GM12878 (cell line): ENCODE measurements around the gene ANO2. TPM values are rescaled to one million over a fixed set of nuclear protein-coding genes. Genes with fewer than 3 reads are reported as not detected.

Source experiments
- ATAC-seq: fragments of 200-7000 bp; cut with Tn5 transposase; 3 replicates; pipeline ENCODE4 v1.9.1; 2020; ENCODE audit warnings: mild to moderate bottlenecking, moderate library complexity
- BruUV-seq: library from RNA; stranded (reverse); fragments of 400-500 nt; replicated peaks from 2 replicates; lab custom pipeline; 2021; lab: Mats Ljungman, UMichigan
- CTCF ChIA-PET: fragments of 300-600 bp; sonication (Branson Sonifier 250); formaldehyde crosslinking; extraction: SDS; loops from one replicate; lab custom pipeline; 2021; ENCODE audit warnings: inconsistent platforms; lab: Yijun Ruan, JAX
- POLR2A ChIA-PET: fragments of 350-600 bp; formaldehyde crosslinking; extraction: SDS; loops from one replicate; lab custom pipeline; 2021; ENCODE audit warnings: inconsistent platforms; lab: Charles Lee
- RAD21 ChIA-PET: fragments of 300-600 bp; sonication (Branson Sonifier 250); formaldehyde crosslinking; loops from one replicate; lab custom pipeline; 2023; ENCODE audit warnings: antibody characterized with exemption; ENCODE audit not compliant: unreplicated experiment; lab: Charles Lee
- SMC1A ChIA-PET: fragments of 300-600 bp; sonication (Branson Sonifier 250); formaldehyde crosslinking; loops from one replicate; lab custom pipeline; 2023; ENCODE audit not compliant: unreplicated experiment, uncharacterized antibody; lab: Charles Lee
- DNase-seq: peaks from one replicate; pipeline ENCODE4 v3.0.0-alpha.2; 2011; ENCODE audit warnings: low read depth, low spot score
- FAIRE-seq: peaks from 3 replicates; lab custom pipeline; 2011; peaks lifted over from hg19 to GRCh38; lab: Jason Lieb, UNC
- H2AFZ ChIP-seq: 2 replicates; pipeline ENCODE4 v1.6.0; 2011; ENCODE audit warnings: low read depth, low read length, control low read depth; ENCODE audit not compliant: control insufficient read depth
- H3K27ac ChIP-seq: 2 replicates; pipeline ENCODE4 v1.5.1; 2011; ENCODE audit warnings: control low read depth; ENCODE audit not compliant: control insufficient read depth, insufficient read depth
- H3K27me3 ChIP-seq, 2 experiments: replicated peaks in 1 of 2; 2 replicates each; pipeline versions ENCODE4 v1.6.0 to v1.6.1; 2011; ENCODE audit warnings: low read length in 1 of 2; ENCODE audit not compliant: control insufficient read depth in 2 of 2, insufficient read depth in 2 of 2
- H3K36me3 ChIP-seq, 2 experiments: 2 replicates each; pipeline ENCODE4 v1.5.1; 2011; ENCODE audit warnings: low read length in 1 of 2; ENCODE audit not compliant: control insufficient read depth in 2 of 2, insufficient read depth in 2 of 2
- H3K4me1 ChIP-seq: 2 replicates; pipeline ENCODE4 v1.6.1; 2011; ENCODE audit warnings: mild to moderate bottlenecking, low read length, moderate library complexity, mixed read lengths; ENCODE audit not compliant: control insufficient read depth, insufficient read depth
- H3K4me2 ChIP-seq: 2 replicates; pipeline ENCODE4 v1.6.0; 2011; ENCODE audit warnings: control low read depth; ENCODE audit not compliant: control insufficient read depth, insufficient read depth
- H3K4me3 ChIP-seq: fragments of 200-600 bp; sonication (generic); 2 replicates; pipeline ENCODE4 v1.5.1; 2016
- H3K79me2 ChIP-seq: 2 replicates; pipeline ENCODE4 v1.6.0; 2011; ENCODE audit warnings: low read length; ENCODE audit not compliant: control insufficient read depth, insufficient read depth
- H3K9ac ChIP-seq: 2 replicates; pipeline ENCODE4 v1.8.0; 2011; ENCODE audit warnings: low read length, control low read depth, mixed read lengths; ENCODE audit not compliant: control insufficient read depth, insufficient read depth
- H3K9me3 ChIP-seq: replicated peaks from 3 replicates; pipeline ENCODE4 v1.5.1; 2011; ENCODE audit warnings: mild to moderate bottlenecking, low read length; ENCODE audit not compliant: control insufficient read depth, insufficient read depth
- H4K20me1 ChIP-seq: 2 replicates; pipeline ENCODE4 v1.6.0; 2011; ENCODE audit not compliant: control insufficient read depth, insufficient read depth
- CHD1 ChIP-seq: IDR thresholded peaks from 2 replicates; pipeline ENCODE4 v1.6.1; 2012; ENCODE audit warnings: low read depth, low read length, improper control_type of control experiment
- CREB1 ChIP-seq: IDR thresholded peaks from 2 replicates; pipeline ENCODE4 v1.6.1; 2012; ENCODE audit warnings: low read depth, mild to moderate bottlenecking, inconsistent platforms
- CREM ChIP-seq: IDR thresholded peaks from 2 replicates; pipeline ENCODE4 v1.6.1; 2014; ENCODE audit warnings: antibody characterized with exemption, low read depth
- ETV6 ChIP-seq, 2 experiments: fragments of 450-650 bp in 1 of 2; IDR thresholded peaks in 1 of 2; conservative IDR thresholded peaks in 1 of 2; 2 replicates each; pipeline ENCODE4 v1.6.1; 2014; ENCODE audit warnings: antibody characterized with exemption in 1 of 2, borderline replicate concordance in 1 of 2, low read depth in 1 of 2, mild to moderate bottlenecking in 1 of 2, moderate library complexity in 1 of 2
- GABPA ChIP-seq: IDR thresholded peaks from 2 replicates; pipeline ENCODE4 v1.6.1; 2014; ENCODE audit warnings: antibody characterized with exemption, low read depth, mild to moderate bottlenecking, inconsistent platforms
- GATAD2B ChIP-seq: fragments of 450-650 bp; conservative IDR thresholded peaks from 2 replicates; pipeline ENCODE4 v1.6.1; 2017; ENCODE audit warnings: low read depth, mild to moderate bottlenecking, moderate library complexity
- HSF1 ChIP-seq: fragments of 150-350 bp; IDR thresholded peaks from 2 replicates; pipeline ENCODE4 v1.6.1; 2014; ENCODE audit warnings: mild to moderate bottlenecking, low read depth, low read length
- IKZF2 ChIP-seq, 2 experiments: fragments of 450-650 bp; IDR thresholded peaks; 2 replicates each; pipeline ENCODE4 v1.6.1; 2017; ENCODE audit warnings: mild to moderate bottlenecking in 2 of 2, moderate library complexity in 2 of 2
- KLF5 ChIP-seq: fragments of 450-650 bp; IDR thresholded peaks from 2 replicates; pipeline ENCODE4 v1.6.1; 2014; ENCODE audit warnings: mild to moderate bottlenecking; ENCODE audit not compliant: partially characterized antibody
- NFIC ChIP-seq: IDR thresholded peaks from 2 replicates; pipeline ENCODE4 v1.6.1; 2012; ENCODE audit warnings: low read depth, mild to moderate bottlenecking, inconsistent platforms, low read length, moderate library complexity
- NR2C1 ChIP-seq: fragments of 450-650 bp; IDR thresholded peaks from 2 replicates; pipeline ENCODE4 v1.6.1; 2017; ENCODE audit warnings: antibody characterized with exemption, mild to moderate bottlenecking, moderate library complexity
- RELA ChIP-seq: fragments of 450-650 bp; IDR thresholded peaks from 2 replicates; pipeline ENCODE4 v1.8.0; 2014; ENCODE audit warnings: borderline replicate concordance; ENCODE audit not compliant: partially characterized antibody
- SMC3 ChIP-seq: IDR thresholded peaks from 2 replicates; pipeline ENCODE4 v1.6.1; 2011; ENCODE audit warnings: low read length, improper control_type of control experiment, borderline replicate concordance
- SPI1 ChIP-seq: IDR thresholded peaks from 2 replicates; pipeline ENCODE4 v1.6.1; 2011; ENCODE audit warnings: low read depth, mild to moderate bottlenecking, low read length, moderate library complexity, borderline replicate concordance; ENCODE audit not compliant: insufficient read depth
- ZBTB11 ChIP-seq: fragments of 450-650 bp; formaldehyde crosslinking; IDR thresholded peaks from 2 replicates; pipeline ENCODE4 v1.5.0; 2022; ENCODE audit warnings: mild to moderate bottlenecking, missing genetic modification characterization
- WGBS: methylation state at CpG from one replicate; pipeline ENCODE4 v1.1.6; 2016; ENCODE audit warnings: low lambda C conversion rate; ENCODE audit not compliant: insufficient replicate concordance, insufficient coverage; ENCODE audit errors: missing lambda C conversion rate; 5-methylcytosine and 5-hydroxymethylcytosine counted together
- in situ Hi-C: fragments of 300-500 bp; cut with MboI; formaldehyde crosslinking; loops from 9 replicates; pipeline ENCODE4 v1.14.3; 2018; ENCODE audit warnings: mixed read lengths
- intact Hi-C: fragments of 100-400 bp; cut with micrococcal nuclease; formaldehyde crosslinking; loops from one replicate; pipeline ENCODE4 v1.14.2; 2022; ENCODE audit not compliant: unreplicated experiment
- polyA plus RNA-seq, 11 experiments: library from polyadenylated mRNA; depleted of rRNA in 4 of 11; unstranded in 6 of 11; stranded (reverse) in 5 of 11; fragments of >200 nt; fragmentation: Nextera tagmentation in 4 of 11; fragmentation: Illumina TruSeq in 1 of 11; extraction: Ambion mirVana in 4 of 11; extraction: Trizol in 1 of 11; gene quantifications; 1 replicate in 1 of 11; 2 replicates in 10 of 11; pipeline versions ENCODE4 v1.2.1 to v1.2.3, GENCODE V29; 2011 to 2016; ENCODE audit warnings: inconsistent platforms in 2 of 11, missing spikeins in 2 of 11, low read depth in 1 of 11
- total RNA-seq, 4 experiments: library from RNA; depleted of rRNA in 3 of 4; stranded (reverse); fragments of >200 nt in 3 of 4; fragmentation: Illumina TruSeq in 1 of 4; extraction: Trizol in 1 of 4; gene quantifications; 2 replicates each; pipeline versions ENCODE4 v1.2.1 to v1.2.3, GENCODE V29; 2013 to 2021

Gene ANO2
- total and polyA plus RNA-seq, 10 of the 15 experiments (the other 5 are each of a cell fraction or from before 2014, with no cell fraction given): not detected

DNA sequence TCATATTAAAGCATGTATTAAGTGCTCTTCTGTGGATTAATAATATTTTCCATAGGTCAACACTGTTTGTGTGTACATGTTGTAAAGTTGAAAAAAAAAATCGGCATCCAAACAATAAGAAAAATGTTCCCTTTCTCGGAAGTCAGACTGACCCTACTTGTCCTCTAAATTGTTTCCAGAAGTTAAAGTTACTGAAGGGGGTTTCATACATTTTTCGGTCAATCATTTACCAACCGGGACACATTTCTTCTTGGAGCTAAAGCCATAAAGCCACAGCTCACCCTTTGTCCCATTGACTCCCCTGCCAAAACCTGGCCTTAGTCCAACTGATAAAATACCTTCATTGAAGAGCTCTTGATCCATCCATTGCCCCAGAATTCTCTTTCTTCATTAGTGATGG lies 230.0 kb downstream of the ANO2 start:
- Histone ChIP-seq H3K9ac (no peak overlapping the region), H2AFZ (no peak overlapping the region), H3K4me1 (no peaks in the 10 kb centered on the region), H3K27ac (no peak overlapping the region), H3K4me2 (no peak overlapping the region), H4K20me1 (no peaks in the 10 kb centered on the region), H3K9me3 (no peaks in the 10 kb centered on the region), H3K79me2 (no peaks in the 10 kb centered on the region), H3K27me3 (no peaks in the 10 kb centered on the region; a peak in 2 of 4 replicates), H3K36me3 (no peaks in the 10 kb centered on the region), H3K4me3 (no peak overlapping the region)
- POLR2A ChIA-PET: no interaction called here
- RAD21 ChIA-PET: no interaction called here
- intact Hi-C loops (no loop called here), in situ Hi-C loops (no loop called here)
- no TSS peak for BruUV-seq
- FAIRE-seq: no peak
- no peak for ATAC-seq
- no peak for DNase-seq
- SMC1A ChIA-PET: no interaction called here
- CTCF ChIA-PET: interaction anchor here (1.8 kb wide), 1 partner anchor 30 kb away, joined by 5 read pairs; no protein-coding TSS in a partner anchor
- 36% methylated on average over 4 of the region's 4 CpGs for WGBS
- TF ChIP-seq NR2C1: no peak
- TF ChIP-seq IKZF2 (IDR thresholded peaks at IDR 0.05): no peak
- no peak for TF ChIP-seq CHD1
- TF ChIP-seq RELA: no peak
- TF ChIP-seq ETV6 (conservative IDR thresholded peaks at IDR 0.05 in 1 of 2, IDR thresholded peaks at IDR 0.05 in 1 of 2; ENCODE audit: borderline replicate concordance in 1 of 2, low read depth in 1 of 2): no peak
- no peak for TF ChIP-seq KLF5
- TF ChIP-seq SMC3: no peak
- TF ChIP-seq GABPA: no peak
- no peak for TF ChIP-seq GATAD2B
- TF ChIP-seq HSF1: no peak
- no peak for TF ChIP-seq CREM
- no peak for TF ChIP-seq ZBTB11
- TF ChIP-seq CREB1: no peak
- TF ChIP-seq SPI1: no peak
- TF ChIP-seq NFIC: no peak
